ENCODE results near the gene PPFIBP1.

PPFIBP1 gene

DNA sequence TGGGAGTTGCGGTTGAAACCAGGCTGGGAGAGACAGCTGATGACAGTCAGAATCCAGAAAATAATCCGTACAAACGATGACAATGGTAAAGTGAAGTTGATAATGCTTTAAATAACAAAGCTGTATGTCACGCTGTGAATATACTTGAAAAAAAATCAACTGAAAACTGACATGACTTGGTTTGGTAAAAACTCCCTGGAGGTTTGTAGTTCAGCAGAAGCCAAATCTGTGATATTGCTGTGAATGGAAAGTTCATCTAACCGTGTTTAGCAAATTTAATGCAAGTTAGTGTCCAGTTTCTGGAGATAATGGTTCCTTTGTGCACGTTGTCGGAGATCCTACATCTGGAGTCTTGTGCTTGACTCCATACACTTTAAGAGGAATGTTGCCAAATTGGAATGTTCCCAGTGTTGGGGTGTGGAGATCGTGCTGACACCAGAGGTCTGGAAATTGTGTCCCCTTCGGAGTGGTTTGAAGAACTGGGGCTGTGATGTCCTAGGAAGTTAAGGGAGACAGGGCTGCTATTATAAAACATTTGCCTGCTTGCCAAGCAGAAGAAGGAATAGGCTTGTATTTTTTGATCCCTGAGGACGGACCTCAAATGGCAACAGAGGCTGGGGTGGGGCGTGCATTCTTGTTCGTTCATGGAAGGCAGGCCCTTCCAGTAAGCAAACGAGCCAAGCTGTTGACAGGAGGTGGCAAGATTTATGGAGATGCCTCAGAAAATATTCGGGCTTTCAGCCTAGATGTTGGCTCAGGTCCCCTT lies 30.6 kb downstream of the PPFIBP1 start:
- ATAC-seq (ENCODE audit: low read depth) (no peak), DNase-seq (ENCODE audit: low spot score in 2 of 2) (no peak)
- Mint-ChIP-seq H3K27ac (no peak overlapping the region), H3K9me3 (no peaks in the 10 kb centered on the region), H3K36me3 (no peaks in the 10 kb centered on the region), H3K27me3 (peaks cover 3% of the 10 kb centered on the region), H3K4me3 (no peak overlapping the region), H3K4me1 (no peaks in the 10 kb centered on the region)

DNA sequence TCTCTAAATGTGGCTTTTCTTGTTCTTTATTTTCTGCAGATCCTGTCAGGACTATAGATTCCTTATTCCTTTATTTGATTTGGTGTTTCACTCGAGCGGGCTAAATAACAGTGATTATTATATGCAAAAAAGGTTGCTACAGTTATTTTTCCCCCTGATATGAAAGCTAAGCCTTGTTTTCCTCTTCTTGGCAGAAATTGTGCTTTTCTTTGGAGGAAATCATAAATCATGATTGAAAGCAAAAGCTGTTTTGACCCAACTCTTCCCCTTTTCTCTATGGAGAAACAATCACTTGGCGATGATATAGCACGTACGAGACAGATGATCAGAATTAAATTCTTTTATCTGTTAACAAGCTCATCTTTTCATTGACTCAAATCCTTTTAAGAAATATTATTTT lies 31.4 kb downstream of the PPFIBP1 start:
- H3K27me3 Mint-ChIP-seq: peaks cover 3% of the 10 kb centered on the region
- H3K36me3 Mint-ChIP-seq: no peaks in the 10 kb centered on the region
- no peak overlapping the region for H3K27ac Mint-ChIP-seq
- H3K4me3 Mint-ChIP-seq: no peak overlapping the region
- no peak for DNase-seq (ENCODE audit: low spot score in 2 of 2)
- no peaks in the 10 kb centered on the region for H3K4me1 Mint-ChIP-seq
- H3K9me3 Mint-ChIP-seq: no peaks in the 10 kb centered on the region
- ATAC-seq (ENCODE audit: low read depth): no peak

DNA sequence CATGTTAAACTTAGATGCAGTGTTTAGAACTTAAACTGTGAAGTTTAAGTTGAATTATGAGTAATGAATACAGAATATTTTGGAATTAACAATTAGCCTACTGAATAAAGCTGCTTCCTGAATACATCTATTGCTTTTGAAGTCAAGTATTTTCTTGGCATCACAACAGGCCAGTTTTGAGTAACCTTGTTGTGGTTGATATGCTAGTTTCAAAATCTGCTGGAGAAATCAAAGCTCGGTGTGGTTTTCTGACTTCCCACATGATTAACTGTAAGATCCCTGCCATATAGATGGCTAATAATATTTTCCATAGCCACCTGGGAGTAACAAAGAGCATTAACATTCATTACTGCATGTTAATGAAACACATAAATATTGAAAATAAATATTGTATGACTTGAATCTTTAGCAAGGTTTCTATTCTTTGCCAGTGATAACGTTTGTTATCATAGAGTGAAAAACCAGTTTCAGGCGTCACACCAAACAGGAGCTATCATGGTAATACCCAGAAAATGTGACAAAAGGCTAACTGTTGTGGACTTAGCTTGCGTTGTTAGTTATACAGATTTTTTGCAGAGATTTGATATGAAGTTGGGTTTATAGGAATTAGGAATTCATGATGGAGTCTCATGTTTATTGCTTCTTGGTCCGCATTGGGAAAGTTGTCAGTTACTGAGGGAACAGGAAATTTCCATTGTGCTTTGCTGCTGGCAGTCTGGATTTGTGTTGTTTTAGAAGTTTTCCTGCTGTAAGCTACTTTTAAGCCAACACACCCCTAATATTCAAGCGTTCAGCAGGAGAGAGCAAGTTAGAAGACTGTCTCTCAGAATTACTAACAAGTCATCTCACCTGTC lies 32.1 kb downstream of the PPFIBP1 start:
- Mint-ChIP-seq H3K4me1 (no peaks in the 10 kb centered on the region), H3K9me3 (no peaks in the 10 kb centered on the region), H3K27me3 (peaks cover 3% of the 10 kb centered on the region), H3K27ac (no peak overlapping the region), H3K36me3 (no peaks in the 10 kb centered on the region), H3K4me3 (no peak overlapping the region)
- no peak for ATAC-seq (ENCODE audit: low read depth)
- DNase-seq (ENCODE audit: low spot score in 2 of 2): no peak

GRCh38 chr12:27560126-27560525 lies 36.1 kb downstream of the PPFIBP1 start:
- ATAC-seq (ENCODE audit: low read depth) (no peak), DNase-seq (ENCODE audit: low spot score in 2 of 2) (no peak)
- no peak overlapping the region for H3K27ac Mint-ChIP-seq
- H3K4me3 Mint-ChIP-seq: no peak overlapping the region
- H3K27me3 Mint-ChIP-seq: peaks cover 4% of the 10 kb centered on the region
- H3K9me3 Mint-ChIP-seq: no peaks in the 10 kb centered on the region
- no peaks in the 10 kb centered on the region for H3K4me1 Mint-ChIP-seq
- H3K36me3 Mint-ChIP-seq: no peaks in the 10 kb centered on the region

DNA sequence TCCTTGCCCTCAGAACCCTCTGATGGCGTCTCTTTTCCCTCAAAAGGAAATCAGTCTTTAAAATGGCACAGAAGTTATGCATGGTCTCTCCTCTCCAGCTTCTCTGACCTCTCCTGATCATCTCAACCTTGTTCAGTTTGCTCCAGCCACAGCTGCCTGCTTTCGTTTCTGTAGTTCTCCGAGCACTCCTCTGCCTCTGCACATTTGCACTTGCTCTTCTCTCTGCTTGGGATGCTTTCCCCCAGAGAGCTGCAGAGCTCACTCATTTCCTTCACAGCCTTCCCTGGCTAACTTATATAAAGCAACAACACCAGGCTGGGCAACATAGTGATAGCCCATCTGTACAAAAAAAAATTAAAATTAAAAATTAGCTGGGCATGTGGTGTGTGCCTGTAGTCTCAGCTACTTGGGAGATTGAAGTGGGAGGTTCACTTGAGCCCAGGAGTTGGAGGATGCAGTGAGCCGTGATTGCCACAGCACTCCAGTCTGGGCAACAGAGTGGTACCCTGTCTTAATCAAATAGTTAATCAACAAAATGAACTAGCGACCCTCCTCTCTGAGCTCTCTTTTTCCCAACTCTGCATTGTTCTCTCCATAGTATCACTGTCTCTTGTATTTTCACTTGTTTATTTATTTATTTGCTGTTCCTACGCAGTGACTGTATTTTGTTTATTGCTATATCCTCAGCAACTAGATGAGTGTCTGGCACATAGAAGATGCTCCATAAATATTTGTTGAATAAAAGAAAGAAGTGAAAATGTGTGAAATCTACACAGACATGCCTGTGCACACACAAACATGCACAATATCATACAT lies 37.7 kb downstream of the PPFIBP1 start:
- no peak for ATAC-seq (ENCODE audit: low read depth)
- Mint-ChIP-seq H3K4me3 (no peak overlapping the region), H3K4me1 (no peaks in the 10 kb centered on the region), H3K36me3 (no peaks in the 10 kb centered on the region), H3K9me3 (no peaks in the 10 kb centered on the region), H3K27ac (no peak overlapping the region), H3K27me3 (peaks cover 7% of the 10 kb centered on the region)
- no peak for DNase-seq (ENCODE audit: low spot score in 2 of 2)

DNA sequence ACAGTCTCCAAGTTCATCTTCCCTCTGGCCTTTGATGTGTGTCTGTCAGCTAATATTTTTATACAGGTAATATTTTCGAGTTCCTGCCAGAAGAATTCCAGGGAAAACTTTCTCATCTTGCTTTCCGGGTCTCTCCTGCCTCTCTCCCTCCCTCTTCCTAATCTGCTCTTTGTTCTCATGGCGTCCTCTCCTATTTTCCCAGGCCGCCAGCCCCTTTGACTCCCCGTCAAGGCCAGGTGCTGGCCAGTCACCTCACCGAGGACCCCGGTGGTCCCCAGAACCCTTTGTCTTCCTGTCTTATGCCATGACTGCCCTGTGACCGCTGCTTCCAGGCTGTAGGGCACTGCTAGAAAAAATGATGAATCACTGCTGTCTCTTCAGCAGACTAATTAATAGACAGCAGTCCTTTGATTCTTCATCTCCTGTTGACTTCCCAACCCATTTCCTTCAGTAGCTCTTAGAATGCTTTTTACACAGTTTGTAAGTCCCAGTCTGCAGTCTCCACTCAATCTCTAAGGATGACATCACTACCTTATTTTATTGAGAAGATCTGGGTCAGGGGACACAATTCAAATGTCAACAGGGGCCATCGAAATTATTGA lies 40.7 kb downstream of the PPFIBP1 start:
- Mint-ChIP-seq H3K4me3 (no peak overlapping the region), H3K9me3 (no peaks in the 10 kb centered on the region), H3K4me1 (no peaks in the 10 kb centered on the region), H3K36me3 (no peaks in the 10 kb centered on the region), H3K27ac (no peak overlapping the region), H3K27me3 (peaks cover 10% of the 10 kb centered on the region)
- ATAC-seq (ENCODE audit: low read depth) (no peak), DNase-seq (ENCODE audit: low spot score in 2 of 2) (no peak)

GRCh38 chr12:27566159-27566558 lies 42.2 kb downstream of the PPFIBP1 start:
- Mint-ChIP-seq H3K36me3 (no peaks in the 10 kb centered on the region), H3K9me3 (no peaks in the 10 kb centered on the region), H3K4me3 (no peak overlapping the region), H3K27me3 (peaks cover 10% of the 10 kb centered on the region), H3K27ac (no peak overlapping the region), H3K4me1 (no peaks in the 10 kb centered on the region)
- ATAC-seq (ENCODE audit: low read depth) (no peak), DNase-seq (ENCODE audit: low spot score in 2 of 2) (no peak)

GRCh38 chr12:27566626-27567025 lies 42.6 kb downstream of the PPFIBP1 start:
- H3K4me3 Mint-ChIP-seq: no peak overlapping the region
- no peaks in the 10 kb centered on the region for H3K36me3 Mint-ChIP-seq
- DNase-seq (ENCODE audit: low spot score in 2 of 2) (no peak), ATAC-seq (ENCODE audit: low read depth) (no peak)
- H3K4me1 Mint-ChIP-seq: no peaks in the 10 kb centered on the region
- H3K9me3 Mint-ChIP-seq: no peaks in the 10 kb centered on the region
- H3K27me3 Mint-ChIP-seq: peaks cover 10% of the 10 kb centered on the region
- H3K27ac Mint-ChIP-seq: no peak overlapping the region

GRCh38 chr12:27571463-27571862 lies 47.5 kb downstream of the PPFIBP1 start:
- H3K36me3 Mint-ChIP-seq: no peaks in the 10 kb centered on the region
- H3K4me3 Mint-ChIP-seq: no peak overlapping the region
- H3K27me3 Mint-ChIP-seq: peaks cover 2% of the 10 kb centered on the region
- ATAC-seq (ENCODE audit: low read depth) (no peak), DNase-seq (ENCODE audit: low spot score in 2 of 2) (no peak)
- no peak overlapping the region for H3K27ac Mint-ChIP-seq
- no peaks in the 10 kb centered on the region for H3K9me3 Mint-ChIP-seq
- peaks cover 5% of the 10 kb centered on the region for H3K4me1 Mint-ChIP-seq

DNA sequence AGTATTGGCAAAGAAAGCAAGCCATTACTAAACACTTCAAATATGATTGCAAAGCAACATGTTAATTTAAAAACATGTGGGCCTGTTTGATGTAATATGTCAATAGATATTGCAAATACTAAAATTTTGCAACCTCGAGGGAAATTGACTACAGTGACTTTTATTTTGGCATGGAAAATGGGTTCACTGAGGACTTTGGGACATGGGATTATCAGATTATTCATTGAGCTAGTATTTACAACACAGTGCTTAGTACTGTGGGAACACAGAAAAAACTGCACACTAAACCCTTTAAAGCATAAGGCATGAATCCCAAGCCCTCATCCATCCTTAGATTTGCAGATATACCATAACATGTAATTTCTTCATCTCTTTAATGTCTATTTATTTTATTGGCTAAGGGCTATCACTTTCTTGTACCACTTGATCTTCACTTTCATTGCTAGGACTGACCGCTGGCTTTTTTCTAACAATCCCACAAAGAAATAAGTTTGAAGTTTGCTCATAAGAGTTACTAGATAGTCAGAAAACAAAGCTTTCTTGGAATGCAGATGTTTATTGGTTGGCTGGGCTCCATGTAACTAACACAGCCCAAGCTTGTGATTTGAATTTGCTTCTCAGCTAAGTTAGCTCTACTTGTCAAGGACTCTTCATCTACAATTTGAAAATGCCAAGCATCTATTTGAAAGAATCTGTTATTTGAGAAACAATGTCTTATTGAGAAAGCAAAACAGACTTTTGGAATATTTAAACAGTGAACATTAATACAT lies 48.7 kb downstream of the PPFIBP1 start:
- peaks cover 5% of the 10 kb centered on the region for H3K4me1 Mint-ChIP-seq
- no peaks in the 10 kb centered on the region for H3K36me3 Mint-ChIP-seq
- peaks cover 2% of the 10 kb centered on the region for H3K27me3 Mint-ChIP-seq
- H3K4me3 Mint-ChIP-seq: no peak overlapping the region
- H3K27ac Mint-ChIP-seq: no peak overlapping the region
- ATAC-seq (ENCODE audit: low read depth) (no peak), DNase-seq (ENCODE audit: low spot score in 2 of 2) (no peak)
- no peaks in the 10 kb centered on the region for H3K9me3 Mint-ChIP-seq

GRCh38 chr12:27573972-27574371 lies 50.0 kb downstream of the PPFIBP1 start:
- no peak overlapping the region for H3K4me3 Mint-ChIP-seq
- H3K27ac Mint-ChIP-seq: no peak overlapping the region
- H3K9me3 Mint-ChIP-seq: no peaks in the 10 kb centered on the region
- H3K36me3 Mint-ChIP-seq: no peaks in the 10 kb centered on the region
- peaks cover 8% of the 10 kb centered on the region for H3K4me1 Mint-ChIP-seq
- ATAC-seq (ENCODE audit: low read depth) (no peak), DNase-seq (ENCODE audit: low spot score in 2 of 2) (no peak)
- H3K27me3 Mint-ChIP-seq: peaks cover 5% of the 10 kb centered on the region

GRCh38 chr12:27575090-27575761 lies 51.2 kb downstream of the PPFIBP1 start:
- Mint-ChIP-seq H3K4me1 (peaks cover 8% of the 10 kb centered on the region), H3K9me3 (no peaks in the 10 kb centered on the region), H3K27ac (no peak overlapping the region), H3K4me3 (no peak overlapping the region), H3K27me3 (peaks cover 3% of the 10 kb centered on the region), H3K36me3 (no peaks in the 10 kb centered on the region)
- DNase-seq (ENCODE audit: low spot score in 2 of 2) (no peak), ATAC-seq (ENCODE audit: low read depth) (no peak)

DNA sequence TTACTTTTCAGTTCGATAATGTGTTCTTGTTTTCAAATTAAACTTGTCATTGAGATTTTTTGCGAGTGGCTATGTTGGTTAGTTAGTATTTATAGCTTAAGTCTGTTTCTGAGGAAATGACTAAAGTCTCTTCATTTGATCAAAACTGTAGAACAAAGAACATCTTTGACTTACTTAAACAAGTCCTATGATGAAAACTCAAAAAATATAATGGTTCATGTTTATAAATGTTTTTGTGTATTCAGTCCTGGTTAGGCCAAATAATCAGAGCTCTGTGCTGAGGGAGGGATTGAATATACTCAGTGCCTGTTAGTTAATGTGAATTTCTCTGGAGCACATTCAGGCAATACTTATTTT lies 51.7 kb downstream of the PPFIBP1 start:
- peaks cover 8% of the 10 kb centered on the region for H3K4me1 Mint-ChIP-seq
- no peak overlapping the region for H3K27ac Mint-ChIP-seq
- DNase-seq (ENCODE audit: low spot score in 2 of 2) (no peak), ATAC-seq (ENCODE audit: low read depth) (no peak)
- H3K27me3 Mint-ChIP-seq: peaks cover 3% of the 10 kb centered on the region
- no peaks in the 10 kb centered on the region for H3K36me3 Mint-ChIP-seq
- no peaks in the 10 kb centered on the region for H3K9me3 Mint-ChIP-seq
- H3K4me3 Mint-ChIP-seq: no peak overlapping the region
